H1 (cell line): ENCODE data around the gene SEMA4C. TPM values are rescaled to one million over a fixed set of nuclear protein-coding genes. Genes with fewer than 3 reads are reported as not detected.

Source experiments
- CBX5 ChIP-seq: fragments of 300-800, 300-1000 bp; sonication (generic); IDR thresholded peaks from 2 replicates; pipeline ENCODE4 v1.7.1; 2016; ENCODE audit warnings: antibody characterized with exemption, low read length, low read depth
- CEBPB ChIP-seq: IDR thresholded peaks from 2 replicates; pipeline ENCODE4 v1.6.1; 2012; ENCODE audit warnings: low read depth, low read length
- EZH2 ChIP-seq: fragments of 200-600 bp; sonication (generic); IDR thresholded peaks from 2 replicates; pipeline ENCODE4 v1.7.1; 2012; ENCODE audit warnings: low read depth, mild to moderate bottlenecking, moderate library complexity, low read length, inconsistent platforms; ENCODE audit not compliant: severe bottlenecking
- KDM4A ChIP-seq: IDR thresholded peaks from one replicate; pipeline ENCODE4 v1.7.1; 2012; ENCODE audit warnings: low read depth, mild to moderate bottlenecking, moderate library complexity, low read length, inconsistent platforms; ENCODE audit not compliant: severe bottlenecking
- SAP30 ChIP-seq: fragments of 300-600 bp; sonication (generic); IDR thresholded peaks from 2 replicates; pipeline ENCODE4 v1.7.1; 2012; ENCODE audit warnings: low read length, moderate library complexity, mild to moderate bottlenecking, inconsistent platforms; ENCODE audit not compliant: insufficient read depth, insufficient replicate concordance
- SP2 ChIP-seq: IDR thresholded peaks from 2 replicates; pipeline ENCODE4 v1.6.1; 2012; ENCODE audit warnings: mild to moderate bottlenecking, low read length, inconsistent platforms
- polyA plus RNA-seq, 7 experiments: library from polyadenylated mRNA; depleted of rRNA in 3 of 7; stranded (reverse) in 5 of 7; unstranded in 2 of 7; fragments of >200 nt in 5 of 7; fragments of 200-250 nt in 2 of 7; gene quantifications; 1 replicate in 5 of 7; 2 replicates in 1 of 7; 4 replicates in 1 of 7; pipeline versions ENCODE4 v1.2.1 to v1.2.3, GENCODE V29; 2011 to 2013; ENCODE audit warnings: missing spikeins in 2 of 7, mixed read lengths in 2 of 7
- total RNA-seq: library from RNA; stranded (reverse); fragmentation: NEBNext Ultra II Directional; extraction: Animal tissue kit (Norgen Biotek cat#: 25700); gene quantifications from 2 replicates; pipeline ENCODE4 v1.2.1, GENCODE V29; 2021
- TF ChIP-seq, protein P1 (sequence below): fragments of 300-600 bp; sonication (generic); IDR thresholded peaks from 2 replicates; pipeline ENCODE4 v1.7.1; 2012; ENCODE audit warnings: low read length, moderate library complexity, mild to moderate bottlenecking, inconsistent platforms; ENCODE audit not compliant: insufficient replicate concordance
- TF ChIP-seq, protein P2 (sequence below): IDR thresholded peaks from 2 replicates; pipeline ENCODE4 v1.6.1; 2012; ENCODE audit warnings: low read length, inconsistent platforms
- TF ChIP-seq, protein P3 (sequence below): IDR thresholded peaks from 2 replicates; pipeline ENCODE4 v1.6.1; 2011; ENCODE audit warnings: low read length, improper control_type of control experiment

SEMA4C gene
- total and polyA plus RNA-seq, 2 of the 8 experiments (the other 6 are each of a cell fraction or from before 2014, with no cell fraction given), result 47.5 to 67.3 TPM

DNA sequence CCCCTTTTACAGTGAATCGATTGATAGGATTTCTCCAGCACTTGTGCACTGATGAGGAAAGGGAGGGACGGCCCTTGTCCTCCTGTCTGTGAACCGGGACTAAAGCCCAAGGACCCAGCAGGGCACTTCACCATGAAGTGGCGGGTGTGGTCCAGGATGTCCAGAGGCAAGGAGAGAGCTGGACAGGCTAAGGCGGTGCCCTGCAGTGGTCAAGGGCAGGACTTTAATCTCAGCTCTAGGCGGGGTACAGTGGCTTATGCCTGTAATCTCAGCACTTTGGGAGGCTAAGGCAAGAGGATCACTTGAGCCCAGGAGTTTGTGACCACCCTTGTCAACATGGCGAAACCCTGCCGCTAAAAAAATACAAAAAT lies 28.2 kb upstream of the SEMA4C start (continued):
- TF ChIP-seq, protein P1, sequence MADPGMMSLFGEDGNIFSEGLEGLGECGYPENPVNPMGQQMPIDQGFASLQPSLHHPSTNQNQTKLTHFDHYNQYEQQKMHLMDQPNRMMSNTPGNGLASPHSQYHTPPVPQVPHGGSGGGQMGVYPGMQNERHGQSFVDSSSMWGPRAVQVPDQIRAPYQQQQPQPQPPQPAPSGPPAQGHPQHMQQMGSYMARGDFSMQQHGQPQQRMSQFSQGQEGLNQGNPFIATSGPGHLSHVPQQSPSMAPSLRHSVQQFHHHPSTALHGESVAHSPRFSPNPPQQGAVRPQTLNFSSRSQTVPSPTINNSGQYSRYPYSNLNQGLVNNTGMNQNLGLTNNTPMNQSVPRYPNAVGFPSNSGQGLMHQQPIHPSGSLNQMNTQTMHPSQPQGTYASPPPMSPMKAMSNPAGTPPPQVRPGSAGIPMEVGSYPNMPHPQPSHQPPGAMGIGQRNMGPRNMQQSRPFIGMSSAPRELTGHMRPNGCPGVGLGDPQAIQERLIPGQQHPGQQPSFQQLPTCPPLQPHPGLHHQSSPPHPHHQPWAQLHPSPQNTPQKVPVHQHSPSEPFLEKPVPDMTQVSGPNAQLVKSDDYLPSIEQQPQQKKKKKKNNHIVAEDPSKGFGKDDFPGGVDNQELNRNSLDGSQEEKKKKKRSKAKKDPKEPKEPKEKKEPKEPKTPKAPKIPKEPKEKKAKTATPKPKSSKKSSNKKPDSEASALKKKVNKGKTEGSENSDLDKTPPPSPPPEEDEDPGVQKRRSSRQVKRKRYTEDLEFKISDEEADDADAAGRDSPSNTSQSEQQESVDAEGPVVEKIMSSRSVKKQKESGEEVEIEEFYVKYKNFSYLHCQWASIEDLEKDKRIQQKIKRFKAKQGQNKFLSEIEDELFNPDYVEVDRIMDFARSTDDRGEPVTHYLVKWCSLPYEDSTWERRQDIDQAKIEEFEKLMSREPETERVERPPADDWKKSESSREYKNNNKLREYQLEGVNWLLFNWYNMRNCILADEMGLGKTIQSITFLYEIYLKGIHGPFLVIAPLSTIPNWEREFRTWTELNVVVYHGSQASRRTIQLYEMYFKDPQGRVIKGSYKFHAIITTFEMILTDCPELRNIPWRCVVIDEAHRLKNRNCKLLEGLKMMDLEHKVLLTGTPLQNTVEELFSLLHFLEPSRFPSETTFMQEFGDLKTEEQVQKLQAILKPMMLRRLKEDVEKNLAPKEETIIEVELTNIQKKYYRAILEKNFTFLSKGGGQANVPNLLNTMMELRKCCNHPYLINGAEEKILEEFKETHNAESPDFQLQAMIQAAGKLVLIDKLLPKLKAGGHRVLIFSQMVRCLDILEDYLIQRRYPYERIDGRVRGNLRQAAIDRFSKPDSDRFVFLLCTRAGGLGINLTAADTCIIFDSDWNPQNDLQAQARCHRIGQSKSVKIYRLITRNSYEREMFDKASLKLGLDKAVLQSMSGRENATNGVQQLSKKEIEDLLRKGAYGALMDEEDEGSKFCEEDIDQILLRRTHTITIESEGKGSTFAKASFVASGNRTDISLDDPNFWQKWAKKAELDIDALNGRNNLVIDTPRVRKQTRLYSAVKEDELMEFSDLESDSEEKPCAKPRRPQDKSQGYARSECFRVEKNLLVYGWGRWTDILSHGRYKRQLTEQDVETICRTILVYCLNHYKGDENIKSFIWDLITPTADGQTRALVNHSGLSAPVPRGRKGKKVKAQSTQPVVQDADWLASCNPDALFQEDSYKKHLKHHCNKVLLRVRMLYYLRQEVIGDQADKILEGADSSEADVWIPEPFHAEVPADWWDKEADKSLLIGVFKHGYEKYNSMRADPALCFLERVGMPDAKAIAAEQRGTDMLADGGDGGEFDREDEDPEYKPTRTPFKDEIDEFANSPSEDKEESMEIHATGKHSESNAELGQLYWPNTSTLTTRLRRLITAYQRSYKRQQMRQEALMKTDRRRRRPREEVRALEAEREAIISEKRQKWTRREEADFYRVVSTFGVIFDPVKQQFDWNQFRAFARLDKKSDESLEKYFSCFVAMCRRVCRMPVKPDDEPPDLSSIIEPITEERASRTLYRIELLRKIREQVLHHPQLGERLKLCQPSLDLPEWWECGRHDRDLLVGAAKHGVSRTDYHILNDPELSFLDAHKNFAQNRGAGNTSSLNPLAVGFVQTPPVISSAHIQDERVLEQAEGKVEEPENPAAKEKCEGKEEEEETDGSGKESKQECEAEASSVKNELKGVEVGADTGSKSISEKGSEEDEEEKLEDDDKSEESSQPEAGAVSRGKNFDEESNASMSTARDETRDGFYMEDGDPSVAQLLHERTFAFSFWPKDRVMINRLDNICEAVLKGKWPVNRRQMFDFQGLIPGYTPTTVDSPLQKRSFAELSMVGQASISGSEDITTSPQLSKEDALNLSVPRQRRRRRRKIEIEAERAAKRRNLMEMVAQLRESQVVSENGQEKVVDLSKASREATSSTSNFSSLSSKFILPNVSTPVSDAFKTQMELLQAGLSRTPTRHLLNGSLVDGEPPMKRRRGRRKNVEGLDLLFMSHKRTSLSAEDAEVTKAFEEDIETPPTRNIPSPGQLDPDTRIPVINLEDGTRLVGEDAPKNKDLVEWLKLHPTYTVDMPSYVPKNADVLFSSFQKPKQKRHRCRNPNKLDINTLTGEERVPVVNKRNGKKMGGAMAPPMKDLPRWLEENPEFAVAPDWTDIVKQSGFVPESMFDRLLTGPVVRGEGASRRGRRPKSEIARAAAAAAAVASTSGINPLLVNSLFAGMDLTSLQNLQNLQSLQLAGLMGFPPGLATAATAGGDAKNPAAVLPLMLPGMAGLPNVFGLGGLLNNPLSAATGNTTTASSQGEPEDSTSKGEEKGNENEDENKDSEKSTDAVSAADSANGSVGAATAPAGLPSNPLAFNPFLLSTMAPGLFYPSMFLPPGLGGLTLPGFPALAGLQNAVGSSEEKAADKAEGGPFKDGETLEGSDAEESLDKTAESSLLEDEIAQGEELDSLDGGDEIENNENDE, result no peak
- TF ChIP-seq SP2 (no peak), EZH2 (no peak), CEBPB (no peak), CBX5 (no peak), KDM4A (no peak), SAP30 (no peak)
- TF ChIP-seq, protein P2, sequence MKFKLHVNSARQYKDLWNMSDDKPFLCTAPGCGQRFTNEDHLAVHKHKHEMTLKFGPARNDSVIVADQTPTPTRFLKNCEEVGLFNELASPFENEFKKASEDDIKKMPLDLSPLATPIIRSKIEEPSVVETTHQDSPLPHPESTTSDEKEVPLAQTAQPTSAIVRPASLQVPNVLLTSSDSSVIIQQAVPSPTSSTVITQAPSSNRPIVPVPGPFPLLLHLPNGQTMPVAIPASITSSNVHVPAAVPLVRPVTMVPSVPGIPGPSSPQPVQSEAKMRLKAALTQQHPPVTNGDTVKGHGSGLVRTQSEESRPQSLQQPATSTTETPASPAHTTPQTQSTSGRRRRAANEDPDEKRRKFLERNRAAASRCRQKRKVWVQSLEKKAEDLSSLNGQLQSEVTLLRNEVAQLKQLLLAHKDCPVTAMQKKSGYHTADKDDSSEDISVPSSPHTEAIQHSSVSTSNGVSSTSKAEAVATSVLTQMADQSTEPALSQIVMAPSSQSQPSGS, result no peak
- TF ChIP-seq, protein P3, sequence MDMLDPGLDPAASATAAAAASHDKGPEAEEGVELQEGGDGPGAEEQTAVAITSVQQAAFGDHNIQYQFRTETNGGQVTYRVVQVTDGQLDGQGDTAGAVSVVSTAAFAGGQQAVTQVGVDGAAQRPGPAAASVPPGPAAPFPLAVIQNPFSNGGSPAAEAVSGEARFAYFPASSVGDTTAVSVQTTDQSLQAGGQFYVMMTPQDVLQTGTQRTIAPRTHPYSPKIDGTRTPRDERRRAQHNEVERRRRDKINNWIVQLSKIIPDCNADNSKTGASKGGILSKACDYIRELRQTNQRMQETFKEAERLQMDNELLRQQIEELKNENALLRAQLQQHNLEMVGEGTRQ, result no peak
